ENCODE results near the gene TSPAN14.

- TF ChIP-seq, protein P1, sequence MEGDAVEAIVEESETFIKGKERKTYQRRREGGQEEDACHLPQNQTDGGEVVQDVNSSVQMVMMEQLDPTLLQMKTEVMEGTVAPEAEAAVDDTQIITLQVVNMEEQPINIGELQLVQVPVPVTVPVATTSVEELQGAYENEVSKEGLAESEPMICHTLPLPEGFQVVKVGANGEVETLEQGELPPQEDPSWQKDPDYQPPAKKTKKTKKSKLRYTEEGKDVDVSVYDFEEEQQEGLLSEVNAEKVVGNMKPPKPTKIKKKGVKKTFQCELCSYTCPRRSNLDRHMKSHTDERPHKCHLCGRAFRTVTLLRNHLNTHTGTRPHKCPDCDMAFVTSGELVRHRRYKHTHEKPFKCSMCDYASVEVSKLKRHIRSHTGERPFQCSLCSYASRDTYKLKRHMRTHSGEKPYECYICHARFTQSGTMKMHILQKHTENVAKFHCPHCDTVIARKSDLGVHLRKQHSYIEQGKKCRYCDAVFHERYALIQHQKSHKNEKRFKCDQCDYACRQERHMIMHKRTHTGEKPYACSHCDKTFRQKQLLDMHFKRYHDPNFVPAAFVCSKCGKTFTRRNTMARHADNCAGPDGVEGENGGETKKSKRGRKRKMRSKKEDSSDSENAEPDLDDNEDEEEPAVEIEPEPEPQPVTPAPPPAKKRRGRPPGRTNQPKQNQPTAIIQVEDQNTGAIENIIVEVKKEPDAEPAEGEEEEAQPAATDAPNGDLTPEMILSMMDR (IDR thresholded peaks at IDR 0.05), result no peak
- TF ChIP-seq POLR2A (IDR thresholded peaks at IDR 0.05), result no peak
These were observed 9.8 kb downstream of the TSPAN14 start for GRCh38 chr10:80463868-80464267.
